HS-27A (cell line): ENCODE measurements around the gene COMMD8.

Experiments used
- DNase-seq: peaks from one replicate; pipeline ENCODE4 v3.0.0-alpha.2; 2012; ENCODE audit warnings: low read depth, missing footprints

The COMMD8 gene

DNA sequence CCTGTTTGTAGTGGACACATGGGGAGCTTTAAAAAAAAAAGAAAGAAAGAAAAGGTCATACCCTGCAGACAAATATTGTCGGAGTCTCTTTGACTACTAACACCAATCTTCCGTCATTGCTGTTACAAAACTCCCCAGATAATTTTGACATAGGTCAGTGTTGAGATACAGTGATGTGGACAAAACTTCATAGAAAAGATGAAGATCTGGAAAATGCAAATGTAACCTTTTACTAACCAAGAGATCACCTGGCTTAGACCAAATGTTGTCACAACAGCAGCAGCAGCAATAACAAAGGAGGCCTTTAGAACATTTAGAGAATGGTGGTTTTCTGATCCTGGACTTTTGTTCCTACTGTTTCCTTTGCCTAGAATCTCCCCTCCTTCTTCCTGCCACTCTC is 8.1 kb upstream of the COMMD8 start:
- DNase-seq = no peak

- DNase-seq = no peak
These were observed 7.6 kb upstream of the COMMD8 start for GRCh38 chr4:47471064-47471463.

- DNase-seq = peak; percentile 53
These were observed 6.4 kb upstream of the COMMD8 start for GRCh38 chr4:47469951-47470350.

GRCh38 chr4:47468706-47469365 is 5.3 kb upstream of the COMMD8 start:
- no peak for DNase-seq

GRCh38 chr4:47466056-47466785 is 2.7 kb upstream of the COMMD8 start:
- DNase-seq = no peak

- no peak for DNase-seq
These were observed 1.5 kb upstream of the COMMD8 start for GRCh38 chr4:47465004-47465403.

- no peak for DNase-seq
These were observed 685 bp downstream of the COMMD8 start for GRCh38 chr4:47462799-47463234.

- no peak for DNase-seq
These were observed 11.8 kb downstream of the COMMD8 start for GRCh38 chr4:47451657-47452056.

GRCh38 chr4:47444031-47444430 is 19.5 kb downstream of the COMMD8 start:
- no peak for DNase-seq

DNA sequence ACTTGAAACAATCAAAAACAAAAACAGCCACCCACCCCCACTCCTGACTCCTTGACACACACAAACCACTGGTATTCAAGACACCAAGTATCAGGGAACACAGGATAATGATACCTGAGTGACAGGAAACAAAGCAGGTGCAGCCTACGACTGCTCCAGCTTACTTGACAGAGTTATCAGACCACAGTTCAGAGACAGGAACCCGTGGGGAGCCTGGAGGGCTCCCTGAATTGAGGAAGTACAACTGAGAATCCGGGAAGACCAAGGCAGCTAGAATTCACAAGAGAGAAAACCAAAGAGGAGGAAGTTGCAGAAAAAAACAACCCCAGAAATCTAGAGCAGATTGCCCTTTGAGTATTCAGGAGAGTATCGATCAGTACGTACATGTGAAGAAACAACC is 20.5 kb downstream of the COMMD8 start:
- no peak for DNase-seq

GRCh38 chr4:47434931-47435330 is 28.6 kb downstream of the COMMD8 start:
- no peak for DNase-seq

DNA sequence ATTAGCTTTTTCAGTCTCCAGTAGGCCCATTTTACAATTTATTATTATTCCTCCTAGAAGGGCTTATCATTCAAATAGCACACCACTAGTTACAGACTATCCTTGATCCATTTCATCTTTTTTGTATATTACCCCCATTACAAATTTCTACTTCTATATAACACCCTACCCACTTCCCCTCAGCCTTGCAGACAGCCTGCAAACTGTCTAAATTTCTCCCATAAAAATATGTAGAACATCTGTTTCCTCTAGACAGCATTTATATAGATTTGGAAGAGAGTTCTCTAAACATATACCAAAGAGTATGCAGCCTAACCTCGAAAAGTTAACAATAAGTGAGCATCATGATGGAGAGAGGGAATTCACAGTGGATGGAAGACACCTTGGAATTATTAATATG is 30.8 kb downstream of the COMMD8 start:
- no peak for DNase-seq

GRCh38 chr4:47427935-47428334 is 35.6 kb downstream of the COMMD8 start:
- DNase-seq = no peak

DNA sequence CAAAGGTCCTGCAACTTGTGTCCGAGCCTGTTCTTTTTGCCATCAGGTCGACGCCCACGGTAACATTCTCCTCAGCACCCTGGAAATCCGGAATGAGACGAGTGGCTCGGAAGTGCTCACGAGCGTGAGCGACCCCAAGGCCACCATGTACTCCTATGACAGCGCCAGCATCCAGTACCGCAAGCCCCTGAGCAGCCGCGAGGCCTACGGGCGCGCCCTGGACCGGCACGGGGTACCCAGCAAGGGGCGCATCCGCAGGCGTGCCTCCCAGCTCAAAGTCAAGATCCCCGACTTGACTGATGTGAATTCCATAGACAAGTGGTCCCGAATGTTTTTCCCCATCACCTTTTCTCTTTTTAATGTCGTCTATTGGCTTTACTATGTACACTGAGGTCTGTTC is 37.9 kb downstream of the COMMD8 start:
- no peak for DNase-seq

DNA sequence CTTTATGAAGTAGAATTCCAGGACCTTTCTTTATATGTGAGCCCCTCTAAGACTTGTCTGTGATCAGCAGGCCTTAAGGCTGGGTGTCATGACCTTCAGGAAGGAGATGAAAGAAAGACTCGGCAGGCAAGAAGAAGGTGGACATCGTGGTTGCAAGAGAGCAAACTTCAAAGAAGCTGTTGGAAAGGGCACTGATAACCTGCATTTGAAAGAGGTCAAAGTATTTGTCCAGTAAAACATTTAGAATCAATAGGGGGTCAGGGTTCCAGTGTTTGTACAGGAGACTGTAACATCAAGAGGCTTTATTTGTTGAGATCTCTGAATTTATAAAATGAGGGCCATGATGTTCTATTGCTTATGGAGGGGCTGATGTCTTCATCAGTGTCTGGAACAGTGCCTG is 44.2 kb downstream of the COMMD8 start:
- DNase-seq = no peak

GRCh38 chr4:47418147-47418546 is 45.4 kb downstream of the COMMD8 start:
- no peak for DNase-seq

- DNase-seq = no peak
These were observed 47.8 kb downstream of the COMMD8 start for GRCh38 chr4:47415719-47416118.

- no peak for DNase-seq
These were observed 50.0 kb downstream of the COMMD8 start for GRCh38 chr4:47413521-47413920.

- DNase-seq = no peak
These were observed 53.2 kb downstream of the COMMD8 start for GRCh38 chr4:47410271-47410670.

- DNase-seq = no peak
These were observed 57.1 kb downstream of the COMMD8 start for GRCh38 chr4:47406408-47406807.
